Breast epithelium (tissue), 3 donors: ENCODE data around the gene COPZ2.

Experiments
- POLR2AphosphoS5 ChIP-seq, 3 donors: sonication (generic); formaldehyde crosslinking; IDR thresholded peaks; one replicate each; pipeline ENCODE4 v1.6.1; 2017; ENCODE audit warnings: antibody characterized with exemption in 3 of 3
- TF ChIP-seq, protein P1 (sequence below), 3 donors: fragments of 450-650 bp; IDR thresholded peaks; one replicate each; pipeline ENCODE4 v1.5.1; 2016 to 2017; ENCODE audit warnings: antibody characterized with exemption in 3 of 3, mild to moderate bottlenecking in 3 of 3, moderate library complexity in 3 of 3

DNA sequence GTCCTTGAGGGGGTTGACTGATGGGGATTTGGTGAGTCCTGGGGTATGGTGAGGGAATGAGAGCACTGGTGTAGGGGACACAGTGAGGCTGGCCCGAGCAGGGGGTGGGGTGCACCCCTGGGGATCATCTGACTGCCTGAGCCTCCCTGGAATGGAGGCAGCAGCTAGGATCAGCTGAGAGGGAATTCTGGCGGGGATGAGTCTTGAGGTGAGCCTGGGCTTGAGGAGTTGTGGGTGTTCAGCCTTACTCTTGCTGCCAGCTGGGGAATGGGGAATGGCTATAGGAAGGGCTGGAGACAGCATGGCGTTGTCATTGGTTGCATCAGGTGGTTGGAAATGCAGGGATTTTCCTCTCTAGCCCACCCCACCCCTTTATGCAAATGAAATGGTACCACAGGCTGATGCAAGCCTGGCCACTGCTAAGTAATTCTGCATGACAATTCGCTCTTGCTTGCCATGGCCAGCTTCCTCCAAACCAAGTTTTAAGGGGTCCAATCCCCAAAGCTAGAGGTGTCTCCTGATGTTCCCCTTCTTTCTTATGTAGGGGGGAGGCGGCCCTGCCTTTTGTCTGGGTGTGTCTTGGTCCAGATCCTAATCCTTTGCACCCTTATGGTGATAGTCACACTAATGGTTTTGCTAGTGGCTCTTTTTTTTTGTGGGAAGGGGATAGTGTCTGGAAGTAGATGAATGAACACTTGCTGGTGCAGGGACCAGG, 18.1 kb upstream of the COPZ2 start:
- TF ChIP-seq POLR2AphosphoS5 (IDR thresholded peaks at IDR 0.05): no peak
- TF ChIP-seq, protein P1, sequence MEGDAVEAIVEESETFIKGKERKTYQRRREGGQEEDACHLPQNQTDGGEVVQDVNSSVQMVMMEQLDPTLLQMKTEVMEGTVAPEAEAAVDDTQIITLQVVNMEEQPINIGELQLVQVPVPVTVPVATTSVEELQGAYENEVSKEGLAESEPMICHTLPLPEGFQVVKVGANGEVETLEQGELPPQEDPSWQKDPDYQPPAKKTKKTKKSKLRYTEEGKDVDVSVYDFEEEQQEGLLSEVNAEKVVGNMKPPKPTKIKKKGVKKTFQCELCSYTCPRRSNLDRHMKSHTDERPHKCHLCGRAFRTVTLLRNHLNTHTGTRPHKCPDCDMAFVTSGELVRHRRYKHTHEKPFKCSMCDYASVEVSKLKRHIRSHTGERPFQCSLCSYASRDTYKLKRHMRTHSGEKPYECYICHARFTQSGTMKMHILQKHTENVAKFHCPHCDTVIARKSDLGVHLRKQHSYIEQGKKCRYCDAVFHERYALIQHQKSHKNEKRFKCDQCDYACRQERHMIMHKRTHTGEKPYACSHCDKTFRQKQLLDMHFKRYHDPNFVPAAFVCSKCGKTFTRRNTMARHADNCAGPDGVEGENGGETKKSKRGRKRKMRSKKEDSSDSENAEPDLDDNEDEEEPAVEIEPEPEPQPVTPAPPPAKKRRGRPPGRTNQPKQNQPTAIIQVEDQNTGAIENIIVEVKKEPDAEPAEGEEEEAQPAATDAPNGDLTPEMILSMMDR (IDR thresholded peaks at IDR 0.05): no peak
